Ishikawa (cell line): ENCODE measurements around the gene LSM5.

Experiments used
- CEBPB ChIP-seq: IDR thresholded peaks from 2 replicates; pipeline ENCODE4 v1.6.1; 2012
- CREB1 ChIP-seq: IDR thresholded peaks from 2 replicates; pipeline ENCODE4 v1.6.1; 2012; ENCODE audit warnings: low read depth
- EGR1 ChIP-seq: IDR thresholded peaks from 2 replicates; pipeline ENCODE4 v1.6.1; 2012
- EP300 ChIP-seq: IDR thresholded peaks from 2 replicates; pipeline ENCODE4 v1.6.1; 2012; ENCODE audit warnings: borderline replicate concordance
- FOXM1 ChIP-seq: IDR thresholded peaks from 2 replicates; pipeline ENCODE4 v1.6.1; 2012; ENCODE audit warnings: low read depth, borderline replicate concordance
- MAX ChIP-seq: IDR thresholded peaks from 2 replicates; pipeline ENCODE4 v1.6.1; 2012
- NFIC ChIP-seq: IDR thresholded peaks from 2 replicates; pipeline ENCODE4 v1.6.1; 2012
- RAD21 ChIP-seq: IDR thresholded peaks from 2 replicates; pipeline ENCODE4 v1.6.1; 2012; ENCODE audit warnings: low read depth
- REST ChIP-seq: IDR thresholded peaks from 2 replicates; pipeline ENCODE4 v1.6.1; 2012; ENCODE audit warnings: low read depth, mild to moderate bottlenecking
- TAF1 ChIP-seq: IDR thresholded peaks from 2 replicates; pipeline ENCODE4 v1.6.1; 2012; ENCODE audit warnings: low read depth, mild to moderate bottlenecking
- TCF12 ChIP-seq: IDR thresholded peaks from 2 replicates; pipeline ENCODE4 v1.6.1; 2012; ENCODE audit warnings: low read depth
- TEAD4 ChIP-seq: IDR thresholded peaks from 2 replicates; pipeline ENCODE4 v1.6.1; 2012
- YY1 ChIP-seq: IDR thresholded peaks from 2 replicates; pipeline ENCODE4 v1.6.1; 2012; ENCODE audit warnings: low read depth
- ZBTB7A ChIP-seq: IDR thresholded peaks from 2 replicates; pipeline ENCODE4 v1.6.1; 2012; ENCODE audit warnings: low read depth
- TF ChIP-seq, protein P1 (sequence below): IDR thresholded peaks from 2 replicates; pipeline ENCODE4 v1.6.1; 2012

LSM5 gene

DNA sequence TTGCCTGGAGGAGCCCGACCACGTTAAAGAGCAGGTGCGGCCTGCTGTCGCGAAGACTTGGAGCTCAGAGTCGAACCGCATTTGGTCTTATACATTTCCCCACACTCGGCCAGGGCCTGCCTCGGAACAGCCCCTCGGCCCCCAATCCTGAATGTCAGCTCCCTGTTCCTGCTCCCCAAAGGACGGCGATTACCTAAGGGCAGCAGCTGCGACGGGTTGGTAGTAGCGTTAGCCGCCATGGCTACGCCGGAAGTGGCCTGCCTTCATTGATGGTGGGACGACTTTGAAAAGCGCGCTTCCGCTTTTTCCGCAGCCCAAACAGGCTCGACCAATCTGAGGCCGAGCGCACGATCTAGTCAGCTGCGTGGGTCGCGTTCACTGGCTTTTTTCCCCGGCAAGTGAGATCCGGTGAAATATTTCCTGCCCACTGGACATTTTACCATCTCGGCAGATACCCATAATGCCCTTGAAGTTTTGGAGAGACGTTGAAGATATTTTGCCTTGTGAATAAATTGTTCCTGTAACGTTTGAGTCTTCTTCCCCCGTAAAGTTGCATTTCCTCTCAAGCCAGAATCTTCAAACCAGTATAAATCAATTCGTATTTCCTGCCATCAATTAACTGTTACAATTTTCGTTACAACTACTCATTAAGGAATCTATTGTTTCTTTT is at the start of gene LSM5:
TSS of gene LSM5 (minus strand) at position 254 of the 670 bp plus-strand sequence. CDS start at position 239, 15 bp downstream.
- peak; percentile 87 for TF ChIP-seq TAF1
- 0 out of 2 replicates have a peak, but pooled peaks have one; percentile 1 for TF ChIP-seq CEBPB
- peak; percentile 95 for TF ChIP-seq YY1
- TF ChIP-seq EP300, result peak; percentile 36; the same call in 1 of the 2 replicates
- no peak; the same call in 1 of the 2 replicates for TF ChIP-seq NFIC
- peak; percentile 67; the same call in 1 of the 2 replicates for TF ChIP-seq TCF12
- peak; percentile 18; the same call in 1 of the 2 replicates for TF ChIP-seq TEAD4
- TF ChIP-seq ZBTB7A, result no peak
- no peak for TF ChIP-seq REST
- TF ChIP-seq EGR1, result peak; percentile 8; the same call in 1 of the 2 replicates
- no peak for TF ChIP-seq CREB1
- TF ChIP-seq, protein P1, sequence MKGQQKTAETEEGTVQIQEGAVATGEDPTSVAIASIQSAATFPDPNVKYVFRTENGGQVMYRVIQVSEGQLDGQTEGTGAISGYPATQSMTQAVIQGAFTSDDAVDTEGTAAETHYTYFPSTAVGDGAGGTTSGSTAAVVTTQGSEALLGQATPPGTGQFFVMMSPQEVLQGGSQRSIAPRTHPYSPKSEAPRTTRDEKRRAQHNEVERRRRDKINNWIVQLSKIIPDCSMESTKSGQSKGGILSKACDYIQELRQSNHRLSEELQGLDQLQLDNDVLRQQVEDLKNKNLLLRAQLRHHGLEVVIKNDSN, result peak; percentile 56
- TF ChIP-seq FOXM1, result peak; percentile 95
- TF ChIP-seq MAX, result peak; percentile 90
- TF ChIP-seq RAD21, result no peak

GRCh38 chr7:32539366-32539765 is 49.2 kb upstream of the LSM5 start:
- no peak for TF ChIP-seq YY1

DNA sequence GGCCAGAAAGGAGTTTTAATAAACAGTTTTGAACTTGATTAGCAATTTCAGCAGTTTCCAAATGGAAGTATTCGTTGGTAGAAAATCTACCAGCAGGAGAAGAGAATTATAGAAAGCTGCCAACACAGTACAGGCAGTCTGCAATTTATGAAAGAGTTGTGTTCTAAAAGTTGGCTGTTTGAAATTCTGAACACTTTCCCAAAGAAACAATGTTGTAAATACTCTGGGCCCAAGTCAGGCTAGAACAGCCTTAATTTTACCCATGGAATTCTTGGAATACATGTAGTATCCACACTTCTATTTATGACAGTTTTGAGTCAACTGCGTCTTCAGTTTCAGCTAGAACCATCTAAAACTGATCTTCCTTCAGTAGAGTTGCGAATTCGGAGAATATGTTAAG is 47.6 kb upstream of the LSM5 start:
- TF ChIP-seq YY1, result no peak
- TF ChIP-seq FOXM1, result no peak
- no peak for TF ChIP-seq CEBPB
- TF ChIP-seq MAX, result no peak

DNA sequence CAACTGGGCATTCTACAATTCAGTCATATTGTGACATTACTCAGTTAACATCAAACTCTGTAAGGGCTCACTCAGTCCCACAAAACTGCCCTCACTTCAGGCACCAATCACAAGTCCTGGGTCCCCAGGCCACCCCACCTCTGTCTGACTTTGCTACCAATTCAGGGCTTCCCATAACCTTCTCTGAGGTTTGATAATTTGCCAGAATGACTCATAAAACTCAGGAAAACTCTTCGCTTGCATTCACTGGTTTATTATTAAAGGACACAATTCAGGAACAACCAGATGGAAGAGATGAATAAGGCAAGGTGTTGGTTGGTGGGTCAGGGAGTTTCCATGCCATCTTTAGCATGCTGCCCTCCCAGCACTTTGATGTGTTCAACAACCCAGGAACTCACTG is 46.4 kb upstream of the LSM5 start:
- no peak for TF ChIP-seq TAF1
- TF ChIP-seq CREB1, result no peak
- TF ChIP-seq, protein P1, result no peak
- no peak for TF ChIP-seq ZBTB7A
- no peak for TF ChIP-seq EP300
- no peak for TF ChIP-seq CEBPB
- TF ChIP-seq YY1, result no peak
- no peak for TF ChIP-seq RAD21
- TF ChIP-seq FOXM1, result no peak
- no peak for TF ChIP-seq REST
- TF ChIP-seq TEAD4, result no peak
- TF ChIP-seq MAX, result no peak
- TF ChIP-seq NFIC, result no peak
- TF ChIP-seq TCF12, result no peak
- no peak for TF ChIP-seq EGR1

- TF ChIP-seq RAD21 (no peak), FOXM1 (no peak), REST (no peak), MAX (no peak), YY1 (no peak), EP300 (no peak), CREB1 (no peak), ZBTB7A (no peak), NFIC (no peak), TAF1 (no peak), TEAD4 (no peak), CEBPB (no peak), TCF12 (no peak)
- TF ChIP-seq, protein P1, result no peak
These were observed 45.8 kb upstream of the LSM5 start for GRCh38 chr7:32536016-32536415.
